ENCODE data around the gene IP6K2.
"Not testable (repeated sequence)": the region's sequence is repeated elsewhere in the genome, so short reads cannot be mapped to it uniquely, and the experiment has no call there.

Gene IP6K2

DNA sequence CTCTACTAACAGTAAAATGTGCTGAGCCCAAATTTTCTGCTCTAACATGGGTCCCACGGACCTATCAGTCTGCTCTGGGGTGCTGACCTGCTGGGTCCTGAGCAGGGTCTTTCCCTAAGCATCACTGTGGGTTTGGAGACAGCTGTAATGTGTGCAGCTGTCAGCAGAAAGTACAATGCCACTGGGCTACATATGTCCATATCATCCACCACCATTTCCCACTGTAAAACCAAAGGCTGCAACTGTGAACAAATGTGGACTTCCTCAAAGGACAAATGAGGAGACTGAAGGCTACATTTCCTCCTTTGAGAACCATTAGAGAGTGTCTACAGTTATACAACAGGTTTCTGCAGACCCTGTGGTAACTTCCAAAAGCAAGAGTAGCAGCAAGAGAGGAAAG is 33.8 kb upstream of the IP6K2 start:
- TF ChIP-seq, protein P1, sequence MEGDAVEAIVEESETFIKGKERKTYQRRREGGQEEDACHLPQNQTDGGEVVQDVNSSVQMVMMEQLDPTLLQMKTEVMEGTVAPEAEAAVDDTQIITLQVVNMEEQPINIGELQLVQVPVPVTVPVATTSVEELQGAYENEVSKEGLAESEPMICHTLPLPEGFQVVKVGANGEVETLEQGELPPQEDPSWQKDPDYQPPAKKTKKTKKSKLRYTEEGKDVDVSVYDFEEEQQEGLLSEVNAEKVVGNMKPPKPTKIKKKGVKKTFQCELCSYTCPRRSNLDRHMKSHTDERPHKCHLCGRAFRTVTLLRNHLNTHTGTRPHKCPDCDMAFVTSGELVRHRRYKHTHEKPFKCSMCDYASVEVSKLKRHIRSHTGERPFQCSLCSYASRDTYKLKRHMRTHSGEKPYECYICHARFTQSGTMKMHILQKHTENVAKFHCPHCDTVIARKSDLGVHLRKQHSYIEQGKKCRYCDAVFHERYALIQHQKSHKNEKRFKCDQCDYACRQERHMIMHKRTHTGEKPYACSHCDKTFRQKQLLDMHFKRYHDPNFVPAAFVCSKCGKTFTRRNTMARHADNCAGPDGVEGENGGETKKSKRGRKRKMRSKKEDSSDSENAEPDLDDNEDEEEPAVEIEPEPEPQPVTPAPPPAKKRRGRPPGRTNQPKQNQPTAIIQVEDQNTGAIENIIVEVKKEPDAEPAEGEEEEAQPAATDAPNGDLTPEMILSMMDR (IDR thresholded peaks at IDR 0.05; ENCODE audit: low read depth, low read length, missing control alignments), result no peak
- no peak for DNase-seq (ENCODE audit: extremely low read depth, low read depth)
- H3K4me3 ChIP-seq (replicated peaks; ENCODE audit: low read depth, low read length), result no peak overlapping the region

DNA sequence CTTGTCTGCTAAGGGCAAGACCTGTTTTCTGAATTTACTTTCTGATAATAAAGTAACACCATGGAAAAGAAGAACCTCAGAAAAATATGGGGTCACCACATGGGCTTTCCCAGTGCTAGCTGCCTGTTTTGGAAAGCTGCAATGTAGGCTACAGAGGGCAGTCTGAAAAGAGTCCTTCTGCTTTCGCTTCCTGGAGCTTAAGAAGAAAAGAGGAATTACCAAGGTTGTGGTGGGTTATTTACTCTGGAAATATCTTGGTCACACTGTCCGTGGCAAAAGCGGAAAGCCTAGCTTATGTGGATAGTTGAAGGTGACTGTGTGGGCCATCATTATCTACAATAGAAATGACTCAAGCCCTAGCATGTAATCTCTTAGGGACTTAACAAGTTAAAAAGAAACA is 31.7 kb upstream of the IP6K2 start:
- no peak for DNase-seq (ENCODE audit: extremely low read depth, low read depth)
- TF ChIP-seq, protein P1 (IDR thresholded peaks at IDR 0.05; ENCODE audit: low read depth, low read length, missing control alignments), result no peak
- no peak overlapping the region for H3K4me3 ChIP-seq (replicated peaks; ENCODE audit: low read depth, low read length)

DNA sequence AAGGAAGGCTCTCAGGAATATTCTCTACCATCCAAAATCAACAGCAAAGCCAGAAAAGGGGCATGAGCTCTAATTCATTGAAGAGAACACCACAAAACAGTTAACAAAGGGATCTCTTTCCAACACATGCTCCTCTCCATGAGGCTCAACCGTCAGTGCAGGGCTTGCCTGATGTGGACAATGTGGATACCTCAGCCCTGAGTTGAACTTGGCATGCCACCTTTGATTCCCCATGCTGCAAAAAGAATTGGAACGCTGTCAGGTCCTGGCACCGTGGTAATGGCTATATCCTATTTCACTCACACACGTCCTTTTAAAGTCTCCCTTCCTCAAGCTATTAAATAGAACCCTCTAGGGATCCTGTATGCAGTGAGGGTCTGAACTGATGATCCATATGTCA is 30.7 kb upstream of the IP6K2 start:
- no peak overlapping the region for H3K4me3 ChIP-seq (replicated peaks; ENCODE audit: low read depth, low read length)
- TF ChIP-seq, protein P1 (IDR thresholded peaks at IDR 0.05; ENCODE audit: low read depth, low read length, missing control alignments), result no peak
- DNase-seq (ENCODE audit: extremely low read depth, low read depth), result no peak

DNA sequence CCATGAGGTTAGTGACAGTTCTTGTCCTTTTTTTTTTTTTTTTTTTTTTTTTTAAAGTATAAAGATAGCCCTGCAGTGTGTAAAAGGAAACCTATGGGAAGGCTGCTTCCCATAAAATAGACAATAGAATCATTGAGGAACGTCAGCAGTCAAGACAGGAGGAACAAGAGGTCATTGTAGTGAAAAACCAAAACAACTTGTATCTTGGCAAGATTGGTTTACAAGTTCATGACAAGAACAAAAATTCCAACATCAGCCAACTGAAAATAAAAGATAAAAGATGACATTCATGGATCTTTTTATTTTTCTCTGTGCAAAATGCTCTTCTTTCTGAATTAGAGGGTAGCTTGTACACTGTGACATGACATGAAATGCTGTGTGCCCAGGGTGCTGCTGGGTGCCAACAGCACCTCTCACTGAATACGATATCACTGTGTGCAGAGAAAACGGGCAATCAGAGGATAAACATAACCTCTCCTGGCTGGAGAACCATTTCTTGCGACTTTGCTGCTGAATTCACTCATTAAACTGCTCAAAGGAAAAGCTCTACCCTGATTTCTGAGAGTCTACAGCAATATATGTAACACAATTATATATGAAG is 30.1 kb upstream of the IP6K2 start:
- H3K4me3 ChIP-seq (replicated peaks; ENCODE audit: low read depth, low read length), result no peak overlapping the region
- no peak for DNase-seq (ENCODE audit: extremely low read depth, low read depth)
- TF ChIP-seq, protein P1 (IDR thresholded peaks at IDR 0.05; ENCODE audit: low read depth, low read length, missing control alignments), result no peak

DNA sequence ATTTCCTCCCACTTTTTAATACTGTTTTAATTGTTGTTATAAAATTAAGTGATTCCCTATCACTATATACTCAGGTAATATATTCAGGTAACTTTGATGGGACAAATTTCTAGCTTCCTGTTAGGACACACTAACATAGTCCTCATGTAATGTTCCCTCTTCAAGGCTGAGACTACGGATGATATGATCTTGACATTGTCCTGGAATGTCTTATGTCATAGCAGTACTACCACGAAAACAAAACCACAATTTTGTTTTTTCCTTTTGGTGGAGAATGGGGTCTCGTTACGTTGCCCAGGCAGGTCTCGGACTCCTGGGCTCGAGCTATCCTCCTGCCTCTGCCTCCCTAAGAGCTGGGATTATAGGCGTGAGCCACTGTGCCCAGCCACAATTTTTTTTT is 26.8 kb upstream of the IP6K2 start:
- no peak overlapping the region for H3K4me3 ChIP-seq (replicated peaks; ENCODE audit: low read depth, low read length)
- TF ChIP-seq, protein P1 (IDR thresholded peaks at IDR 0.05; ENCODE audit: low read depth, low read length, missing control alignments), result no peak
- DNase-seq (ENCODE audit: extremely low read depth, low read depth), result no peak

DNA sequence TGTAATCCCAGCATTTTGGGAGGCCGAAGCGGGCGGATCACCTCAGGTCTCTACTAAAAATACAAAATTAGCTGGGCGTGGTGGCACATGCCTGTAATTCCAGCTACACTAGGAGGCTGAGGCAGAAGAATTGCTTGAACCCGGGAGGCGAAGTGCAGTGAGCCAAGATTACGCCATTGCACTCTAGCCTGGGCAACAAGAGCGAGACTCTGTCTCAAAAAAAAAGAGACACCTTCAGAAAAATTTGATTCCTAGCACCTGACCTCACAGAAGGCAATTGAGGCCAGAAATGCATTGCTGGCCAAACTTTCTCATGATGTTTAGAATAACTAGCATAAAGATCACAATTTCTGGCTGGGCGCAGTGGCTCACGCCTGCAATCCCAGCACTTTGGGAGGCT is 24.2 kb upstream of the IP6K2 start:
- not testable (repeated sequence) for DNase-seq (ENCODE audit: extremely low read depth, low read depth); H3K4me3 ChIP-seq (replicated peaks; ENCODE audit: low read depth, low read length)

DNA sequence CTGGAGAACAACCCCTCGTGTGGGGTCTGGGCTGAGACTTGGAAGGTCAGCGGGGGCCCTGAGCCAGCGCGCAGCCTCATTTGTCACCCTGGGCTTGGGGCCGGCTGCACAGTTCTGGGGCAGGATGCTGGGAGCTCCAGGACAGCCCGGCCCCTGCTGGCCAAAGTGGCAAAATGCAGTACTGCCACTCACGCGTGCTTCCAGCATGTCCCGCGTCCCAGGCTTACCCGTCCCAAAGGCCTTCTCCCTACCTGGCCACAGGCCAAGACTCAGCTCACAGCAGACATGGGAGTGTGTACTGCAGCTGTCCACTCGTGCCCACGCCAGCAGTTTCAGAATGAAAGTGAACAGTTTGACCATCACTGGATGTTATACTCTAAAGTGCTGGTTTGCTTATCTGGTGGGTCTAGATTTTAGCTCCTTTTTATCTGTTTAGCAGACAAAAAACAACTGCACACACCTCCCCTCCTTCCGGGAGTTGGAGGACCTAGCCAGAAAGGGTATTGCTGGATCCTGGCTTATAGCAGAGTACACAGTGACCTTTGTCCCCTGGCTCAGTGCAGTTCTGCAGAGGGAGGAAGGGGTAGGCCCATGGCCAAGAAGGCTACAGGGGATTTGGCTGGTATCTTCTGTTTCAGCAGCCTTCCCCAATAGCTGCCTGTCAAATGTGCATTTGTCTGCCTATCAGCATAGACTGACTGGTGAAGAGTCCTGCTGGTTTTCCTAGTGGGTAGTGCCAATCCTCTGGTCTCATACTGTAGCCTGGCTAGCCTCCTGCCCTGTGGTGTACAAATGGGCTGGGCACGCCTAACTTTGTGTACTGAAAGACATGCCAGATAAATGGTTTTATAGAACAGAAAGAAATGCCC is 23.2 kb upstream of the IP6K2 start:
- peak; percentile 43 for DNase-seq (ENCODE audit: extremely low read depth, low read depth)
- TF ChIP-seq, protein P1 (IDR thresholded peaks at IDR 0.05; ENCODE audit: low read depth, low read length, missing control alignments), result peak; percentile 88
- H3K4me3 ChIP-seq (replicated peaks; ENCODE audit: low read depth, low read length), result no peak overlapping the region
